Glutamatergic neuron (in vitro differentiated cells): ENCODE data around the gene LCP1. TPM values are rescaled to one million over a fixed set of nuclear protein-coding genes. Genes with fewer than 3 reads are reported as not detected.

Source experiments
- DNase-seq: peaks from one replicate; pipeline ENCODE4 v3.0.0; 2022
- H3K27ac Mint-ChIP-seq: one replicate; pipeline ENCODE4 v1.8.0; 2020; ENCODE audit warnings: mild to moderate bottlenecking, mixed read lengths, inconsistent platforms; ENCODE audit not compliant: unreplicated experiment
- H3K27me3 Mint-ChIP-seq: one replicate; pipeline ENCODE4 v1.8.0; 2020; ENCODE audit warnings: mild to moderate bottlenecking, moderate library complexity, mixed read lengths, inconsistent platforms; ENCODE audit not compliant: unreplicated experiment
- H3K36me3 Mint-ChIP-seq: one replicate; pipeline ENCODE4 v1.8.0; 2020; ENCODE audit warnings: mild to moderate bottlenecking, mixed read lengths, inconsistent platforms; ENCODE audit not compliant: unreplicated experiment
- H3K4me1 Mint-ChIP-seq: one replicate; pipeline ENCODE4 v1.8.0; 2020; ENCODE audit warnings: mild to moderate bottlenecking, low read depth, mixed read lengths, inconsistent platforms; ENCODE audit not compliant: unreplicated experiment
- H3K4me3 Mint-ChIP-seq: one replicate; pipeline ENCODE4 v1.8.0; 2020; ENCODE audit warnings: mild to moderate bottlenecking, mixed read lengths, inconsistent platforms; ENCODE audit not compliant: unreplicated experiment
- H3K9me3 Mint-ChIP-seq: one replicate; pipeline ENCODE4 v1.8.0; 2020; ENCODE audit warnings: mild to moderate bottlenecking, moderate library complexity, mixed read lengths, inconsistent platforms; ENCODE audit not compliant: unreplicated experiment
- total RNA-seq: library from RNA; stranded (reverse); fragmentation: NEBNext Ultra II Directional; extraction: Animal tissue kit (Norgen Biotek cat#: 25700); gene quantifications from one replicate; pipeline ENCODE4 v1.2.1, GENCODE V29; 2021; ENCODE audit not compliant: unreplicated experiment
- TF ChIP-seq, protein P1 (sequence below): fragments of 200-600 bp; sonication (generic); IDR thresholded peaks from one replicate; pipeline ENCODE4 v1.5.0; 2021; ENCODE audit not compliant: partially characterized antibody, unreplicated experiment

LCP1 gene
- total RNA-seq, 1 donor from 2014 or later: 0.71 TPM

DNA sequence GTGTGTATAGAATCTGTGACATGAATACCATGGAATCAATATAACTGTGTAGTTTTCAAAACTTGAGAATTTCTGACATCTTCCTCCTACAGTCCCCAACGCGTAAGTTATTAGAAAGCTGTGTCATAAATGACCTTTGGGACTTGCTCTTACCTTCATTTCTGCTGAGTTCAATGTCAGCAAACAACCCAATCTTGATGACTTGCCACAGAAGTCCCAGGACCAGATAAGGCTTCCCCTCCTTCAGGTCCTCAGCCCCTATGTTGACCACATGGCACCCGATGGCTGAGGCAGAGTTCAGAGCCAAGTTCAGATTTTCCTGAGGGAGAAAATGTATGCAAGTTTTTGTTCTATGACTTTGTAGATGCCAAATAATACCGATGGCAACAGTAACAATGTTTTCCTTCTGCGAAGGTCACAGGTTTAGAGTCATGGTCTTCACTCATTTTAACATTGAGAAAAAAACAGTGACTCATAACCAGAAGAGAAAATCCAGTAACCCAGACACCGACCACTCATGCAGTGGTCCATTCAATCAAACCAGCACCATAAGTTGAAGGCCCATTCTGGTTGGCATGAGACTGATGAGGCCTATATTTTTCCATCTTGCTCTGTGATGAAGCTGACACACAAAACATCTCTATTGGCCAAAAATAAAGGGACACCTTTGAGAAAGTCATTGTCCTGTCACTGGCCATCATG lies 29.2 kb downstream of the LCP1 start:
- TF ChIP-seq, protein P1, sequence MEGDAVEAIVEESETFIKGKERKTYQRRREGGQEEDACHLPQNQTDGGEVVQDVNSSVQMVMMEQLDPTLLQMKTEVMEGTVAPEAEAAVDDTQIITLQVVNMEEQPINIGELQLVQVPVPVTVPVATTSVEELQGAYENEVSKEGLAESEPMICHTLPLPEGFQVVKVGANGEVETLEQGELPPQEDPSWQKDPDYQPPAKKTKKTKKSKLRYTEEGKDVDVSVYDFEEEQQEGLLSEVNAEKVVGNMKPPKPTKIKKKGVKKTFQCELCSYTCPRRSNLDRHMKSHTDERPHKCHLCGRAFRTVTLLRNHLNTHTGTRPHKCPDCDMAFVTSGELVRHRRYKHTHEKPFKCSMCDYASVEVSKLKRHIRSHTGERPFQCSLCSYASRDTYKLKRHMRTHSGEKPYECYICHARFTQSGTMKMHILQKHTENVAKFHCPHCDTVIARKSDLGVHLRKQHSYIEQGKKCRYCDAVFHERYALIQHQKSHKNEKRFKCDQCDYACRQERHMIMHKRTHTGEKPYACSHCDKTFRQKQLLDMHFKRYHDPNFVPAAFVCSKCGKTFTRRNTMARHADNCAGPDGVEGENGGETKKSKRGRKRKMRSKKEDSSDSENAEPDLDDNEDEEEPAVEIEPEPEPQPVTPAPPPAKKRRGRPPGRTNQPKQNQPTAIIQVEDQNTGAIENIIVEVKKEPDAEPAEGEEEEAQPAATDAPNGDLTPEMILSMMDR: no peak

GRCh38 chr13:46150134-46150693 lies 31.8 kb downstream of the LCP1 start:
- H3K4me1 Mint-ChIP-seq: peaks cover 7% of the 10 kb centered on the region
- TF ChIP-seq, protein P1: no peak
- no peaks in the 10 kb centered on the region for H3K27me3 Mint-ChIP-seq
- H3K36me3 Mint-ChIP-seq: no peaks in the 10 kb centered on the region
- DNase-seq: no peak
- no peaks in the 10 kb centered on the region for H3K9me3 Mint-ChIP-seq
- no peak overlapping the region for H3K27ac Mint-ChIP-seq
- no peak overlapping the region for H3K4me3 Mint-ChIP-seq

More for the DNA sequence above, 29.2 kb downstream of the LCP1 start:
- H3K27me3 Mint-ChIP-seq: no peaks in the 10 kb centered on the region
- H3K9me3 Mint-ChIP-seq: no peaks in the 10 kb centered on the region
- no peaks in the 10 kb centered on the region for H3K36me3 Mint-ChIP-seq
- H3K4me3 Mint-ChIP-seq: no peak overlapping the region
- no peak overlapping the region for H3K27ac Mint-ChIP-seq
- no peak for DNase-seq
- H3K4me1 Mint-ChIP-seq: peaks cover 2% of the 10 kb centered on the region

- TF ChIP-seq, protein P1: no peak
- no peak for DNase-seq
- Mint-ChIP-seq H3K27ac (no peak overlapping the region), H3K4me1 (peaks cover 8% of the 10 kb centered on the region), H3K27me3 (no peaks in the 10 kb centered on the region), H3K36me3 (no peaks in the 10 kb centered on the region), H3K4me3 (no peak overlapping the region), H3K9me3 (no peaks in the 10 kb centered on the region)
Observed at GRCh38 chr13:46149272-46150133, 32.5 kb downstream of the LCP1 start.

- H3K9me3 Mint-ChIP-seq: no peaks in the 10 kb centered on the region
- peaks cover 8% of the 10 kb centered on the region for H3K4me1 Mint-ChIP-seq
- H3K27me3 Mint-ChIP-seq: no peaks in the 10 kb centered on the region
- H3K27ac Mint-ChIP-seq: no peak overlapping the region
- H3K4me3 Mint-ChIP-seq: no peak overlapping the region
- DNase-seq: peak; percentile 51
- H3K36me3 Mint-ChIP-seq: no peaks in the 10 kb centered on the region
- TF ChIP-seq, protein P1: no peak
Observed at GRCh38 chr13:46146898-46147297, 35.1 kb downstream of the LCP1 start.
